NT2/D1 (cell line): ENCODE results near the gene RSBN1L.

Experiments
- DNase-seq: peaks from one replicate; pipeline ENCODE4 v3.0.0-alpha.2; 2011; ENCODE audit warnings: low read depth, low spot score
- H3K27me3 ChIP-seq: 2 replicates; pipeline ENCODE4 v1.6.0; 2011; ENCODE audit warnings: mild to moderate bottlenecking; ENCODE audit not compliant: insufficient read length, insufficient read depth
- H3K36me3 ChIP-seq: 2 replicates; pipeline ENCODE4 v1.6.1; 2011; ENCODE audit warnings: mild to moderate bottlenecking, low read length, mixed read lengths; ENCODE audit not compliant: insufficient read depth, insufficient read length
- H3K4me1 ChIP-seq: 2 replicates; pipeline ENCODE4 v1.5.1; 2011; ENCODE audit not compliant: insufficient read depth, insufficient read length
- H3K4me3 ChIP-seq: 2 replicates; pipeline ENCODE4 v1.5.1; 2011; ENCODE audit warnings: low read depth; ENCODE audit not compliant: insufficient read length
- H3K9ac ChIP-seq: 2 replicates; pipeline ENCODE4 v1.6.0; 2011; ENCODE audit warnings: low read depth; ENCODE audit not compliant: insufficient read length
- H3K9me3 ChIP-seq: 2 replicates; pipeline ENCODE4 v1.5.1; 2011; ENCODE audit warnings: mild to moderate bottlenecking, low read length; ENCODE audit not compliant: insufficient read depth
- SUZ12 ChIP-seq: IDR thresholded peaks from 2 replicates; pipeline ENCODE4 v1.6.1; 2011; ENCODE audit not compliant: insufficient read length, insufficient read depth; ENCODE audit errors: extremely low read depth
- YY1 ChIP-seq: IDR thresholded peaks from 2 replicates; pipeline ENCODE4 v1.6.1; 2011; ENCODE audit not compliant: insufficient read length, insufficient read depth
- ZNF274 ChIP-seq: IDR thresholded peaks from 2 replicates; pipeline ENCODE4 v1.6.1; 2011; ENCODE audit warnings: mild to moderate bottlenecking, low read depth, low read length

The RSBN1L gene

GRCh38 chr7:77655836-77656455, 40.3 kb upstream of the RSBN1L start:
- Histone ChIP-seq H3K27me3 (no peaks in the 10 kb centered on the region), H3K9ac (no peak overlapping the region), H3K4me3 (no peak overlapping the region), H3K4me1 (no peaks in the 10 kb centered on the region), H3K36me3 (peaks cover 31% of the 10 kb centered on the region), H3K9me3 (no peaks in the 10 kb centered on the region)
- TF ChIP-seq SUZ12, result no peak
- no peak for TF ChIP-seq ZNF274
- TF ChIP-seq YY1, result no peak
- DNase-seq, result no peak

- Histone ChIP-seq H3K36me3 (peaks cover 31% of the 10 kb centered on the region), H3K27me3 (no peaks in the 10 kb centered on the region), H3K9ac (no peak overlapping the region), H3K4me1 (no peaks in the 10 kb centered on the region), H3K4me3 (no peak overlapping the region), H3K9me3 (no peaks in the 10 kb centered on the region)
- TF ChIP-seq YY1 (no peak), ZNF274 (no peak), SUZ12 (no peak)
- no peak for DNase-seq
Measured at GRCh38 chr7:77657427-77658224, 38.6 kb upstream of the RSBN1L start.

GRCh38 chr7:77658928-77659327, 37.3 kb upstream of the RSBN1L start:
- Histone ChIP-seq H3K4me3 (no peak overlapping the region), H3K36me3 (peaks cover 23% of the 10 kb centered on the region), H3K9ac (no peak overlapping the region), H3K27me3 (no peaks in the 10 kb centered on the region), H3K9me3 (no peaks in the 10 kb centered on the region), H3K4me1 (no peaks in the 10 kb centered on the region)
- no peak for TF ChIP-seq YY1
- TF ChIP-seq ZNF274, result no peak
- no peak for TF ChIP-seq SUZ12
- DNase-seq, result no peak

- Histone ChIP-seq H3K9ac (no peak overlapping the region), H3K4me3 (no peak overlapping the region)
- no peak for TF ChIP-seq SUZ12
- no peak for TF ChIP-seq YY1
- TF ChIP-seq ZNF274, result no peak
Measured at GRCh38 chr7:77661816-77662215, 34.4 kb upstream of the RSBN1L start.

GRCh38 chr7:77662869-77663268, 33.4 kb upstream of the RSBN1L start:
- DNase-seq, result no peak
- H3K9me3 ChIP-seq, result no peaks in the 10 kb centered on the region
- no peaks in the 10 kb centered on the region for H3K27me3 ChIP-seq
- H3K4me1 ChIP-seq, result no peaks in the 10 kb centered on the region
- H3K4me3 ChIP-seq, result no peak overlapping the region
- peaks cover 7% of the 10 kb centered on the region for H3K36me3 ChIP-seq
- no peak for TF ChIP-seq SUZ12
- TF ChIP-seq ZNF274, result no peak
- no peak for TF ChIP-seq YY1
- H3K9ac ChIP-seq, result no peak overlapping the region

More at GRCh38 chr7:77661816-77662215, 34.4 kb upstream of the RSBN1L start:
- no peaks in the 10 kb centered on the region for H3K27me3 ChIP-seq
- H3K36me3 ChIP-seq, result peaks cover 9% of the 10 kb centered on the region
- no peaks in the 10 kb centered on the region for H3K4me1 ChIP-seq
- DNase-seq, result no peak
- H3K9me3 ChIP-seq, result no peaks in the 10 kb centered on the region

GRCh38 chr7:77664715-77665114, 31.5 kb upstream of the RSBN1L start:
- no peak for DNase-seq
- Histone ChIP-seq H3K4me1 (no peaks in the 10 kb centered on the region), H3K36me3 (peaks cover 2% of the 10 kb centered on the region), H3K4me3 (no peak overlapping the region), H3K9me3 (no peaks in the 10 kb centered on the region), H3K27me3 (no peaks in the 10 kb centered on the region), H3K9ac (no peak overlapping the region)
- no peak for TF ChIP-seq YY1
- no peak for TF ChIP-seq ZNF274
- no peak for TF ChIP-seq SUZ12

GRCh38 chr7:77665161-77665560, 31.1 kb upstream of the RSBN1L start:
- TF ChIP-seq YY1 (no peak), SUZ12 (no peak)
- H3K27me3 ChIP-seq, result no peaks in the 10 kb centered on the region
- peaks cover 2% of the 10 kb centered on the region for H3K36me3 ChIP-seq
- H3K9ac ChIP-seq, result no peak overlapping the region
- no peaks in the 10 kb centered on the region for H3K9me3 ChIP-seq
- no peaks in the 10 kb centered on the region for H3K4me1 ChIP-seq
- DNase-seq, result no peak
- H3K4me3 ChIP-seq, result no peak overlapping the region
